GM20431 (cell line): ENCODE measurements around the gene MFNG.
"Not testable (repeated sequence)": the region's sequence is repeated elsewhere in the genome, so short reads cannot be mapped to it uniquely, and the experiment has no call there.

Source experiments
- in situ Hi-C: fragments of 300-500 bp; cut with MseI, MboI; formaldehyde crosslinking; loops from one replicate; pipeline ENCODE4 v1.15.0; 2020; ENCODE audit warnings: low sequenced_read_pairs; ENCODE audit not compliant: unreplicated experiment

Gene MFNG

DNA sequence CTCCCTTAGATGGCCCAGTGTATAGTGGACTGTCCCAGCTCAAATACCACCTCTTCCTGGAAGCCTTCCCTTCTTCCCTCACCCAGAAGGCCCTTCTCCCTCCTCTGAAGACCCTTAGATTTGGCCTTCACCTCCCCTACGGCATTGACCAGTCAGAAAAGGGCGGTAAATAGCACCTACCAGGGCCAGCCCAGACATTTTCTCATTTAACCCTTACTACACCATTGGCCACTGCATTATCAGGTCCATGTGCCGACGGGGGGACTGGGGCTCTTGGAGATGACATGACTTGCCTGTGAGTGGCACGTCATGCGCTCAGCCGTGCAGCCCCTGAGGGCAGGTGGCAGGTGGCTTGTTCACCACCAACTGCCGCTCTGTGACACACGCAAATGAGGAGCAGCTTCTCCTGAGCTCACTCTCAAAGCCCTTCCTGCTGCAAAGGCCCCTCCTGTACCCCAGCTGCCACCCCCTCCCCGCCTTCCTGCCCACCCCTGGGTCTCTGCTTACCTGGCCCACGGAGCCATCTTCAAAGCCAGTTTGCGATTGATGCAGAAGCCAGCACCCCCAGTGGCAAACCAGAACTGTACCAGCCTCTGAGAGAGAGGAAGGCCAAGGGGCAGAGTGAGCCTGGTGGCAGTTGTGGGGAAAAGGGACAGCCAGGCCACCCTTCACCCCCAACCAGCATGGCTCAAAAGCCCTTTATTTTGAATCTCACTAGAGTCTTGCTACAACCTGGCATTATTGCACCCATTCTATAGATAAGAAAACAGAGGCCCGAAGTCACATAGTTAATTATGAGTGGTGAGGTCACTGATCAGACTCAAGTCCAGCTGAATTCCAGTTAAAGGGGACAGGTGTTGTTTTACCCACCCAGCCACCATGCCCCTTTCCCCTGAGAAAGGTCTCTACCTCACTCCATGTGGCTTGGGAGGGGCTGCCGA, 9.5 kb downstream of the MFNG start:
- in situ Hi-C loops, result no loop called here

- in situ Hi-C loops, result no loop called here
These were observed 11.6 kb downstream of the MFNG start for GRCh38 chr22:37474447-37475090.

DNA sequence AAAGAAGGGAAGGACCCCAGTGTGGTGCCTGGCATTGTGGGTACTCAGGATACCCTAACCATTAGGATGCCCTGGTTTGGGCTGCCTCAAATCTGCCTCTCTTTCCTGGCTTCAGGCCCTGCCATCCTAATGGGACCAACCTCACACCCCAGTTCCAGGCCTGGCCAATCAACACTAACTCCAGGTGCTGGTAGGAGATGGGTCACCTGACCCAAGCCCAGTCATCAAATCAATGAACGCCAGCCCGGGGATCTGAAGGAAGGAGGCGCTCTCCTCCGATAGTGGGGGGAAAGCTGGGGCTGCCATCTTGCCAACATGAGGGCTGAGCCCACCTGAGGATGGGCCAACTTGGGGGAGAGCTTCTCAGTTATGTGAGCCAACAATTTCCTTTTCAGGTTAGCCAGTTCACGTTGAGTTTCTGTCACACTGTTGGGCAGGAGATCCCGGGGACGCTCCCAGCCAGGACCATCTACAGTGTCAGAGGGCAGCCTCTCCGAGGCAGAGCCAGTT, 12.7 kb downstream of the MFNG start:
- in situ Hi-C loops, result no loop called here

- in situ Hi-C loops, result no loop called here
These were observed 13.7 kb downstream of the MFNG start for GRCh38 chr22:37472418-37473006.

GRCh38 chr22:37471727-37472417, 14.3 kb downstream of the MFNG start:
- in situ Hi-C loops, result no loop called here

GRCh38 chr22:37470087-37470445, 16.1 kb downstream of the MFNG start:
- in situ Hi-C loops, result no loop called here

DNA sequence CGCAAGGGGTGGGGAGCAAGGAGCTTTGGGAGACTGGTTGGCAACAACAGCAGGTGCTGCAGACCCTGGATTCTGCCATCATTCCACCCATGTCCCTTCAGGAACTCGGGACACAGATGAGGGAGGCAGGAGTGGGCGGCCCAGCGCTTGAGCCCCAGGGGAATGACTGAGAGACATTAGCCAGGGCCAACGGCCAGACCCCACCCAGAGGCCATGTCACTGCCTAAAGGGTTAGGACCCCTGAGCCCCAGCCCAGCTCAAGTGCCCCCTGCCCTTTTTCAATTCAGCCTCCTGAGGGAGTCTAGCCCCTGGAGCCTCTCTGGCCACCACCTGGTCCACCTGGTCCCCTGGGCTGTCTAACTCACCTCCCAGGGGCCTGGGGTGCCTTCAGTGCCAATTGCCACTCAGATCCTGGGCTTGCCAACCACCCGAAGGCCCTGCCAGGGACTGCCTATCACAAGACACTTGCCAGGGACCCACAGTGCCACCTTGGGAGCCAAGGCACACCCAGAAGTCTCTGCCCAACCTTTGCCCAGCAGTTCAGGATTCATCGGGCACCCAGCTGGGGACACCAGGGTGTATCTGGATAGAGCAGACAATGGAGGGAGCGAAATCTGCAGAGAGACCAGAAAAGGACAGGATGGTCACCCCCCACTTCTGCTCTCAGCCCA, 16.6 kb downstream of the MFNG start:
- in situ Hi-C loops, result no loop called here

- in situ Hi-C loops, result not testable (repeated sequence)
These were observed 17.9 kb downstream of the MFNG start for GRCh38 chr22:37468201-37468695.

DNA sequence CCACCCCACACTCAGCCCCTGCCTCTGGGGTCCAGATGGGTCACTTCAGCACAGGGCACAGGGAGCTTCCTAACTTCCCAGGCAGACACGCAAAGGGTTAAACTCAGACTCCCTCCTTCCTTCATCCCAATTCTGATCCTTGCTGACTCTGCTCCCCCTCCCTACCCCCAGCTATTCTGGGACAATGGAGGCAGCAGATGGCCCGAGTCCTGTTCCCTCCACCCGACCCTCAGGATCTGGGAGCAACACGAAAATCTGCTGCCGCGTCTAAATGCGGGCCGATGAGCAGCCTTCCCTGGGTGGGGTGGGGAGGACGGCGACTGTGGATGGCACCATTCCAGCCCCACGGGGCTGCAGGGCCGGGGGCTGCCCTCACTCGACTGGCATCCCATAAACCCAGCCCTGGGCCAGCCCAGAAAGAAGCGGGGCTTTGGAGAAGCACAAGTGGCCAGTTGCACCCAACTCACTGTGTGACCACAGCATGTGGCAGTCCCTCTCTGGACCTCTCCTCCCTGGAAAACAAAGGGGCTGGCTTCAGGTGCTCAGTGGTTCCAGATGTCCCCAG, 18.7 kb downstream of the MFNG start:
- in situ Hi-C loops, result no loop called here

- in situ Hi-C loops, result no loop called here
These were observed 22.0 kb downstream of the MFNG start for GRCh38 chr22:37464181-37464580.

DNA sequence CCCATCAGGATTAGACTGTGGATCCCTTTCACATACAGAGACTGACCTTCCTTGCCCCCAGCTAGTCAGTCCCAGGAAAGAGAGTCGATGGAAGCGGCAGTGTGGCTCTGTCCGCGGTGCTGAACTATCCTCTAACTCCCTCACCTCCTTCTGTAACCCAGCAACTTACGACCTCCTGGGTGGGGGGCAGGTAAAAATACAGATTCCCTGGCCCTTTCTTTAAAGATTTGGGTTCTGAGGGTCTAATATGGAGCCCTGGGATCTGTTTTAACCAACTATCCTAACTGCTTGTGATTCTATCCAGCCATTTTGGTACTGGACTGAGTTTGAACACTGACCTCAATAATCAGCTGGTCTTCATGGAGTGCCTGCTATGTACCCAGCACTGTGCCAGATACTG, 23.2 kb downstream of the MFNG start:
- in situ Hi-C loops, result no loop called here

GRCh38 chr22:37462436-37462835, 23.7 kb downstream of the MFNG start:
- in situ Hi-C loops, result no loop called here

DNA sequence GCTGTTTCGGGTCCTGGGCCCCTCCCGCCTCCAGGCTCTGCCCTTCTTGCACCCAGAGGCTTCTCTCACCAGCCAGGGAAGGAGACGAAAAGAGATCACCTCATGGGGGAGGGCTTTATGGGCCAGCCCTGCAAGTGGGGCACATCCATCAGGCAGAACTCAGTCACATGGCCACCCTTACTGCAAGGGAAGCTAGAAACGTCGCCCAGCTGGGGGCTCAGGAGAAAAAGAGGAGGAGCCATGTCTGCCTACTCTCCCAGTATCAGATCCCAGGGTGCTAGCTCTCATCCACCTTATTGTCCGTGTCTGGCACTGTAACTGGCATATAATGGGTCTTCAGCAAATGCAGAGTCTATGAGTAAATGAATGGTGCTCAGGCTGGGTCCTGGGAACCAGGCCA, 24.2 kb downstream of the MFNG start:
- in situ Hi-C loops, result no loop called here

DNA sequence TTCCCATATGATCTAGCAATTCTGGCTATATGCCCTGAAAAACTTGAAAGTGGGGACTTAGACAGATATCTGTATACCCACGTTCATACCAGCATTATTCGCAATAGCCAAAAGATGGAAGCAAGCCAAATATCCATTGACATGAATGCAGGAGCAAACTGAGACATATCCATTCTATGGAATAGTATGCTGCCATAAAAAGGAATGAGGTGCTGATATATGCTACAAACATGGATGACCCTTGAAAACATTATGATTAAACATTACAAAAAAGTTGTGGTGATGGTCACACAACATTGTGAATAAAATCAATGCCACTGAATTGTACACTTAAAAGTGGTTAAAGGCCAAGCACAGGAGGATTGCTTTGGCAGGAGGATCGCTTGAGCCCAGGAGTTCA, 25.5 kb downstream of the MFNG start:
- in situ Hi-C loops, result no loop called here

GRCh38 chr22:37459206-37459605, 27.0 kb downstream of the MFNG start:
- in situ Hi-C loops, result no loop called here

DNA sequence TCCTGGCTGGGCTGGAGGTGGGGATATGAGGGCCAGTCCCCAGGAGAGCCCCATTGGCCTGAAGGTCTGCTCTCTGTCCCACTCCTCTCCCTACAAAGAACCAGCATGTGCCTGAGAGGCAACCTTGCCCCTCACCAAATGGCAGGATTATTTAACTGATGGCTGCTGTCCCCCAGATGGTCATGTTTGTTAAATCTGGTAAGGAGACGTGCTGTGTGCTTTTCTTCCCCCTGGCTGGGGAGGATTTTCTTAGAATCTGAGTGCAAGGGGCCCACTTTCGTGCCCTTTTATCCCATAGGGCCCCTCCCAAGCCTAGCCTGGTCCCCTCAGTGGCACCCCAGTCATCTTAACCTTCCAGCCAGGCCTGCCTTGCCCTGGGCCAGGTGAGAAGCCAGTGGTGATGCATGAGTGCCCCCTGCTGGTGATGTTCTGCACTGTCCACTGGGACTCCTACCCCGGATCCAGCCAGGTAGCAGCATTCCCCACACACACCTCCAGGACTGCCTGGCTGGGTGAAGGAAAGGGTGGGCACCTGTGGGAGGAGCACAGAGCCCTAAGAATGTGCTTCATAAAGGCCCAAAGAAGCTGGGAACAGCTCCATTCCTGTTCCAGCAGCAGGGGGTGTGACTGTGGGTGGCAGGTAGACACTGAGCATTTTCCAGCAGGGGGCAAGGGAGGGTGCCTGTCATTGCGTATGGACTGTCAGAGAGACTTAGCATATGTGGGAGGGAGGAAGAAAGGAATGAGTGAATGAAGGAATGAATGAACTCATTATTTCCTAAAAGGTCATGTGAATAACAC, 28.9 kb downstream of the MFNG start:
- in situ Hi-C loops, result no loop called here

DNA sequence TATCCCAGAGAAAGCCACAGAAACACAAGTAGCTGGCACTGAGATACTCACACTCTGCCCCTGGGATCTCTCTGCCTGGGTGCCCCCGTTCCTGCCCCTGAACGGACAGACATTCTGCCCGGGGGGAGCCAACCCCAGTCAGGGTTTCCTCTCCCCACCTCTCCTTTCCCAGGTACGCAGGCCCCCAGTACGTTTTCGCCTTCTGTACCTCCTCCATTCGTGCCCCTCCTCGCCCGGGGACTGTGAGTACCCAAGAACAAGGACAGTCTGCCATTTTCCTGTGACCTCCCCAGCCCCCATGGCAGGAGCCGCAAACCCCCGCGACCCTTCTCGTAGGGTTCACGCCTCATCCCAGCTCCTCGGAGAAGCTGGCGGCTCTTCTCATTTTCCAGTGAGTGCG, 29.8 kb downstream of the MFNG start:
- in situ Hi-C loops, result no loop called here

GRCh38 chr22:37455896-37456295, 30.3 kb downstream of the MFNG start:
- in situ Hi-C loops, result no loop called here
